Naive B cell (primary cell): ENCODE measurements around the gene OPRL1. TPM values are rescaled to one million over a fixed set of nuclear protein-coding genes. Genes with fewer than 3 reads are reported as not detected.
"Not testable (repeated sequence)": the region's sequence is repeated elsewhere in the genome, so short reads cannot be mapped to it uniquely, and the experiment has no call there.

Experiments
- ATAC-seq, 2 donors: fragments of 150-1000 bp; cut with Tn5 transposase; 2 replicates each; pipeline ENCODE4 v1.10.0; 2021; ENCODE audit warnings: low read depth in 2 of 2, mild to moderate bottlenecking in 2 of 2, moderate library complexity in 2 of 2
- DNase-seq: peaks from one replicate; pipeline ENCODE4 v3.0.0; 2022
- H3K27ac Mint-ChIP-seq, 6 donors: one replicate each; pipeline ENCODE4 v1.8.0; 2020 to 2022; ENCODE audit warnings: mild to moderate bottlenecking in 6 of 6, mixed read lengths in 6 of 6, moderate library complexity in 5 of 6, inconsistent platforms in 2 of 6
- H3K27me3 Mint-ChIP-seq, 3 donors: one replicate each; pipeline ENCODE4 v1.8.0; 2021 to 2022; ENCODE audit warnings: mixed read lengths in 3 of 3, mild to moderate bottlenecking in 1 of 3
- H3K36me3 Mint-ChIP-seq, 2 donors: one replicate each; pipeline ENCODE4 v1.8.0; 2020 to 2022; ENCODE audit warnings: mixed read lengths in 2 of 2, inconsistent platforms in 1 of 2, mild to moderate bottlenecking in 1 of 2
- H3K4me1 Mint-ChIP-seq, 3 donors: one replicate each; pipeline ENCODE4 v1.8.0; 2020 to 2022; ENCODE audit warnings: mixed read lengths in 3 of 3, inconsistent platforms in 1 of 3, mild to moderate bottlenecking in 1 of 3, moderate library complexity in 1 of 3
- H3K4me3 Mint-ChIP-seq, 8 donors: one replicate each; pipeline ENCODE4 v1.8.0; 2020 to 2022; ENCODE audit warnings: mild to moderate bottlenecking in 8 of 8, mixed read lengths in 8 of 8, moderate library complexity in 8 of 8, inconsistent platforms in 2 of 8
- H3K9me3 Mint-ChIP-seq, 7 donors: one replicate each; pipeline ENCODE4 v1.8.0; 2020 to 2022; ENCODE audit warnings: mixed read lengths in 7 of 7, mild to moderate bottlenecking in 5 of 7, inconsistent platforms in 2 of 7, moderate library complexity in 1 of 7
- polyA plus RNA-seq, 6 donors: library from polyadenylated mRNA; unstranded; fragments of 300-500 nt; fragmentation: Illumina TruSeq; gene quantifications; one replicate each; pipeline ENCODE4 v1.2.3, GENCODE V29; 2021; ENCODE audit warnings: low read depth in 6 of 6

The OPRL1 gene
- polyA plus RNA-seq, 6 donors from 2014 or later, result 0.91 to 3.4 (median 2.3) TPM

DNA sequence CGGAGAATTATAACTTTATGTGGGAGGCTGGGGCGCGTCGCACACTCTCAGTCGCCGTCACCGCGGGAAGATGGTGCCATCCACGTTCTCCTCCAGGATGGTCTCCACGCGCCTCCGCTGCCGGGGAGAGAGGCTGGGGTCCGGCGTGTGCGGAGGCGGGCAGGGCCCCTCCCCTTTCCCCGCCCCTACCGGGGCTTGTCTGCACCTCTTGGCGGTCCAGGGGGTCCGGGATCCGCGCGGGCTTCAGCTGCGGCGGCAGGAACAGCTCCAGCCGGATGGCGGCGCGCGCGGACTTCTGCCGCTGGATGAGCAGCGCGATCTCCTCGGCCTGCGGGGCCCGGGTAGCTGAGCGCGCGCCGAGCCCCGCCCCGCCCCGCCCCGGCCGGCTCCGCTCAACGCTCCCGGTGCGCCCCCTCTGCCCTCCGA is 3.5 kb downstream of the OPRL1 start:
- Mint-ChIP-seq H3K9me3 (peaks cover 0 to 7% (median 0%) of the 10 kb centered on the region in 7 donors), H3K4me1 (peaks cover 36 to 47% (median 44%) of the 10 kb centered on the region in 3 donors), H3K4me3 (peak overlapping the region; percentile 76 to 90 (median 82)), H3K27me3 (peaks cover under 1 to 13% (median 6%) of the 10 kb centered on the region in 3 donors), H3K36me3 (no peaks in the 10 kb centered on the region), H3K27ac (peak overlapping the region in 2 of 6 donors; percentile 89 to 93)
- peak; percentile 18 to 21 for ATAC-seq
- DNase-seq, result peak; percentile 66

DNA sequence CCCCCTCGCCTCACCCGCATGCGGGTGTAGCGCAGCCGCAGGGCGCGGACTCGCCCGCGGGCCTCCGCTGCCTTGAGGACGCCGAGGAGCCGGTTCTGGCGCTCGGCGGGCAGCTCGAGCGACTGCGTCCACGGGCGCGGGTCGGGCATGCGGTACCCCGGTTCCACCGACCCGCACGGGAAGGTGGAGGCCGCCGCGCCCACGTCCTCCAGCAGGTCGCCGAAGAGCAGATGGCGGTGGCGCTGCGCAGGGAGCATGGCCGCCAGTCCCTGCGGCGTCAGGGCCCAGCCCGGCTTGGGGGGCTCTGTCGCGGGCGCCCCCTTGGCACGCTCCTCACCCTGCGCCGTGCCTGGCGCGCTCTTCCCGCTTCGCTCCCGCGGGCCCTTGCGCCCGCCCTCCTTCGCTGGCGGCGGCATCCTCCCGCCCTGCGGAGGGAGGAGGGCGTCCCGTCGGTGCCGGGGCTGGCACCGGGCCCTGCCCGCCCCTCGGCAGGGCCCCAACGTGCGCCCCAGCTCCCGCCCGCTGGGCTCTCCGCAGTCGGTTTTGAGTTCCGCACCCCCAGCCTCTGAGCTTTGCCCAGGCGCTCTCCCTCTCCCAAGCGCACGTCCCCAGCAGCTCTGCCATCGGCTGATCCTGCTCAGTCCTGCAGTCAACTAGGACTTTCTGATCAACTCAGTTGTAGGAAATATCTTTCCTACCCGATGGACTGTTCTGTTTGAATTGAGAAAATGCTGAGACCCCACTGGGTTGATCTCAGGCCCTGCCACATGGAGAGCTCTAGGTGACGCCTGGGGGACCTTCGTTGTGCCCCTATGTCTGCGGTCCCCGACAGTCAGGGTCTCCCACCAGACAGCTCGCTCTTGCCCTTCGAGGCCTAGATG is 4.2 kb downstream of the OPRL1 start, which contains the start of gene LKAAEAR1:
TSS of gene LKAAEAR1 (minus strand) at position 595 of the 881 bp plus-strand sequence. CDS start at position 416, 179 bp downstream.
- ATAC-seq, result no peak
- H3K4me3 Mint-ChIP-seq, result peak within 1 kb of the TSS; percentile 80 to 94 (median 92)
- no peaks in the 10 kb centered on the region for H3K36me3 Mint-ChIP-seq
- peaks cover 0 to 7% (median 0%) of the 10 kb centered on the region in 7 donors for H3K9me3 Mint-ChIP-seq
- H3K4me1 Mint-ChIP-seq, result peaks cover 36 to 47% (median 37%) of the 10 kb centered on the region in 3 donors
- H3K27ac Mint-ChIP-seq, result peak within 1 kb of the TSS in 5 of 6 donors; percentile 59 to 93 (median 72)
- DNase-seq, result no peak
- peaks cover 6 to 13% (median 7%) of the 10 kb centered on the region in 3 donors for H3K27me3 Mint-ChIP-seq

DNA sequence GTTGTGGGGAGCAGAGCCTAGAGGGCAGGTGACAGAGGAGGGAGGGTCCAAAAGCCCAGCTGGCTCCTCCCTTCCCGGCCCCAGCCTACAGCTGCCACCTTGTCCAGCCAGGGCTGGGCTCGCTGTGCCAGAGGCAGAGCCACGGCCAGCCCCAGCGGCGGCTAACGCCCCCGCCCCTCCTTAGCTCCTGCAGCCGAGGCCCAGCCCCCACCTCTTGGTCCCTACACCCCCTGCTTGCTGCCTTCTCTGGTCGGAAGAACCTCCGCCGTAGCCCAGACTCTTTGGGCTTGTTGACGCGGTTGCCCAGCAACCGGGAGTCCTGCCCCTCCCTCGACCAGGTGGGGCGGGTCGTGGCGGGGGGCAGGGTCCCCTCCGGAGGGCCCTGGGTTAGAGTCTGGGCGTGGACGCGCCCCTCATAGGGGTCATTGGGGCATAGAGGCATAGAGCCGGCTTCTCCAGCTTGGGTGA is 4.8 kb downstream of the OPRL1 start:
- Mint-ChIP-seq H3K9me3 (peaks cover 0 to 7% (median 0%) of the 10 kb centered on the region in 7 donors), H3K27me3 (peaks cover 6 to 13% (median 7%) of the 10 kb centered on the region in 3 donors), H3K27ac (peak overlapping the region in 5 of 6 donors; percentile 15 to 89 (median 59)), H3K4me3 (peak overlapping the region in 7 of 8 donors; percentile 80 to 94 (median 92)), H3K4me1 (peaks cover 36 to 47% (median 36%) of the 10 kb centered on the region in 3 donors), H3K36me3 (no peaks in the 10 kb centered on the region)
- DNase-seq (no peak), ATAC-seq (no peak)

GRCh38 chr20:64086801-64087200 is 6.9 kb downstream of the OPRL1 start:
- H3K36me3 Mint-ChIP-seq, result no peaks in the 10 kb centered on the region
- H3K4me3 Mint-ChIP-seq, result no peak overlapping the region
- H3K27ac Mint-ChIP-seq, result peak overlapping the region in 1 of 6 donors; percentile 20
- ATAC-seq (no peak), DNase-seq (no peak)
- peaks cover 19 to 30% (median 29%) of the 10 kb centered on the region in 3 donors for H3K4me1 Mint-ChIP-seq
- H3K27me3 Mint-ChIP-seq, result peaks cover 6 to 13% (median 7%) of the 10 kb centered on the region in 3 donors
- peaks cover 0 to 7% (median 0%) of the 10 kb centered on the region in 7 donors for H3K9me3 Mint-ChIP-seq

DNA sequence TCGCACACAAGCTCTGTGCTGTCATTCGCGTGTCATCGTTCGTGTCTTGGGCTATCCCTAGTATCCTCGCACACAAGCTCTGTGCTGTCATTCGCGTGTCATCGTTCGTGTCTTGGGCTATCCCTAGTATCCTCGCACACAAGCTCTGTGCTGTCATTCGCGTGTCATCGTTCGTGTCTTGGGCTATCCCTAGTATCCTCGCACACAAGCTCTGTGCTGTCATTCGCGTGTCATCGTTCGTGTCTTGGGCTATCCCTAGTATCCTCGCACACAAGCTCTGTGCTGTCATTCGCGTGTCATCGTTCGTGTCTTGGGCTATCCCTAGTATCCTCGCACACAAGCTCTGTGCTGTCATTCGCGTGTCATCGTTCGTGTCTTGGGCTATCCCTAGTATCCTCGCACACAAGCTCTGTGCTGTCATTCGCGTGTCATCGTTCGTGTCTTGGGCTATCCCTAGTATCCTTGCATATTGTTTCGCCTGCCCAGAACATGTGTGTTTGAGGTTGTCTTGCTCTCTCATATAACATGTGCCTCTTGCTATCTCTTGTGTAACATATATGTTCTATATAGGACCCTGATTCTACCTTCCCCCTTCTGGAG is 7.4 kb downstream of the OPRL1 start:
- DNase-seq, H3K27ac Mint-ChIP-seq, H3K36me3 Mint-ChIP-seq, ATAC-seq, H3K9me3 Mint-ChIP-seq, H3K4me3 Mint-ChIP-seq: not testable (repeated sequence)
- Mint-ChIP-seq H3K4me1 (peaks cover 15 to 28% (median 26%) of the 10 kb centered on the region in 3 donors), H3K27me3 (peaks cover 6 to 13% (median 7%) of the 10 kb centered on the region in 3 donors)

DNA sequence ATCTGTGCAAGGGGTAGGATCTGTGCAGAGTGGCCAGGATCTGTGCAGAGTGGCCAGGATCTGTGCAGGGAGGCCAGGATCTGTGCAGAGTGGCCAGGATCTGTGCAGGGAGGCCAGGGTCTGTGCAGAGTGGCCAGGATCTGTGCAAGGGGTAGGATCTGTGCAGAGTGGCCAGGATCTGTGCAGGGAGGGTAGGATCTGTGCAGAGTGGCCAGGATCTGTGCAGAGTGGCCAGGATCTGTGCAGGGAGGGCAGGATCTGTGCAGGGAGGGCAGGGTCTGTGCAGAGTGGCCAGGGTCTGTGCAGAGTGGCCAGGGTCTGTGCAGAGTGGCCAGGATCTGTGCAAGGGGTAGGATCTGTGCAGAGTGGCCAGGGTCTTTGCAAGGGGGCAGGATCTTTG is 8.7 kb downstream of the OPRL1 start:
- peaks cover 7 to 19% (median 18%) of the 10 kb centered on the region in 3 donors for H3K4me1 Mint-ChIP-seq
- not testable (repeated sequence) for H3K36me3 Mint-ChIP-seq, H3K27ac Mint-ChIP-seq, ATAC-seq, H3K9me3 Mint-ChIP-seq, H3K4me3 Mint-ChIP-seq, DNase-seq
- H3K27me3 Mint-ChIP-seq, result peaks cover 6 to 13% (median 7%) of the 10 kb centered on the region in 3 donors

- ATAC-seq (no peak), DNase-seq (no peak)
- no peak overlapping the region for H3K27ac Mint-ChIP-seq
- no peak overlapping the region for H3K4me3 Mint-ChIP-seq
- peaks cover 2 to 12% (median 7%) of the 10 kb centered on the region in 3 donors for H3K4me1 Mint-ChIP-seq
- H3K27me3 Mint-ChIP-seq, result peaks cover 0 to 7% (median 1%) of the 10 kb centered on the region in 3 donors
- H3K36me3 Mint-ChIP-seq, result no peaks in the 10 kb centered on the region
- peaks cover 0 to 7% (median 0%) of the 10 kb centered on the region in 7 donors for H3K9me3 Mint-ChIP-seq
Measured at GRCh38 chr20:64090165-64090564, 10.3 kb downstream of the OPRL1 start.

- H3K9me3 Mint-ChIP-seq, result peaks cover 0 to 7% (median 0%) of the 10 kb centered on the region in 7 donors
- peaks cover 0 to 7% (median 0%) of the 10 kb centered on the region in 3 donors for H3K27me3 Mint-ChIP-seq
- no peak overlapping the region for H3K27ac Mint-ChIP-seq
- H3K4me1 Mint-ChIP-seq, result peaks cover 2 to 12% (median 6%) of the 10 kb centered on the region in 3 donors
- ATAC-seq (no peak), DNase-seq (no peak)
- H3K4me3 Mint-ChIP-seq, result no peak overlapping the region
- no peaks in the 10 kb centered on the region for H3K36me3 Mint-ChIP-seq
Measured at GRCh38 chr20:64091340-64091739, 11.5 kb downstream of the OPRL1 start.

DNA sequence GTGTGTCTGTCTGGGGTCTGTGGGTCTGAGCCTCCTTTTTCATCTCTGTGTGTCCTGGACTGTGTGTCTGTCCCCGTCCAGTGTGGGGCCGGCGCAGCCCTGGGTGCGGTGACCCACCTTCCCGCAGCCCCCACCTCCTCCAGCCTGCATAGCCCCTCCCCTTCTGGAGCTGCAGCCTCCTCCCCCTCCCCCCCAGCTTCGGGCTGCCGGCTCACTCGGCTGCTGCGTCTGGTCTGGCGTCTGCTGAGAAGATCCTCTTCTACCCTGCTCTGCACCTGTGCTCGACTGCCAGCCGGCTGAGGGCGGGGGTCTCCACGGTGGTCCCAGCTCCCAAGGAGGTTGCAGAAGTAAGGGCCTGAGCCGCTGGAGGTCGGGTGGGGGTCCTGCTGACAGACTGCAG is 11.9 kb downstream of the OPRL1 start:
- no peak for ATAC-seq
- no peak for DNase-seq
- Mint-ChIP-seq H3K36me3 (peaks cover 0 to 4% of the 10 kb centered on the region in 2 donors), H3K4me1 (peaks cover 2 to 15% (median 6%) of the 10 kb centered on the region in 3 donors), H3K27ac (no peak overlapping the region), H3K27me3 (peaks cover 0 to 7% (median 0%) of the 10 kb centered on the region in 3 donors), H3K9me3 (peaks cover 0 to 6% (median 3%) of the 10 kb centered on the region in 7 donors), H3K4me3 (peak overlapping the region in 1 of 8 donors; percentile 15)

DNA sequence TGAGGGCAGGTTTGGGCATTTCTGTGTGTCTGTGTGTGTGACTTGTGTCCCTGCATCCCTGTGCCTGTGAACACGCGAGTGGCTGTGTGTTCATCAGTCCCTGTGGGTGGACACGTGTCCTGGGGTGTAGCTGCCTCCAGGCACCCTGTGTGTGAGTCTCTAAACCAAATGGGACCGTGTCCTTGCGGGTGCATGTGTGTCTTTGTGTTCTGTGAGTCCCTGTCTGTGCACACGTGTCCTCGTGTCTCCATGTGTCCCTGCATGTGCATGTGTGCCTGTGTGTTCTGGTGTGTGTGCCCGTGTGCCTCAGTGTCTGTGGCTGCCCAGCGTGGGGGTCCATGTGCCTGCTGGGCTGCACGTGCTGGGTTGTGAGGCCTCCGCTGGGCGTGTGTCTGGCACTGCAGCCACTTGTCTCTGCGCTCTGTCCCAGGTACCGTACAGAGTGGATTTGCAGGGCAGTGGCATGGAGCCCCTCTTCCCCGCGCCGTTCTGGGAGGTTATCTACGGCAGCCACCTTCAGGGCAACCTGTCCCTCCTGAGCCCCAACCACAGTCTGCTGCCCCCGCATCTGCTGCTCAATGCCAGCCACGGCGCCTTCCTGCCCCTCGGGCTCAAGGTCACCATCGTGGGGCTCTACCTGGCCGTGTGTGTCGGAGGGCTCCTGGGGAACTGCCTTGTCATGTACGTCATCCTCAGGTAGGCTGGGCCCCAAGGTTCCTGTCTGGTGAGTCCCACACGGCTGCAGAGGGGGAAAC is 12.6 kb downstream of the OPRL1 start:
- Mint-ChIP-seq H3K4me3 (no peak overlapping the region), H3K27me3 (peaks cover 0 to 7% (median 0%) of the 10 kb centered on the region in 3 donors), H3K36me3 (peaks cover 0 to 8% of the 10 kb centered on the region in 2 donors), H3K9me3 (peaks cover 0 to 6% (median 3%) of the 10 kb centered on the region in 7 donors), H3K4me1 (peaks cover 2 to 18% (median 6%) of the 10 kb centered on the region in 3 donors), H3K27ac (no peak overlapping the region)
- ATAC-seq, result no peak
- DNase-seq, result no peak

DNA sequence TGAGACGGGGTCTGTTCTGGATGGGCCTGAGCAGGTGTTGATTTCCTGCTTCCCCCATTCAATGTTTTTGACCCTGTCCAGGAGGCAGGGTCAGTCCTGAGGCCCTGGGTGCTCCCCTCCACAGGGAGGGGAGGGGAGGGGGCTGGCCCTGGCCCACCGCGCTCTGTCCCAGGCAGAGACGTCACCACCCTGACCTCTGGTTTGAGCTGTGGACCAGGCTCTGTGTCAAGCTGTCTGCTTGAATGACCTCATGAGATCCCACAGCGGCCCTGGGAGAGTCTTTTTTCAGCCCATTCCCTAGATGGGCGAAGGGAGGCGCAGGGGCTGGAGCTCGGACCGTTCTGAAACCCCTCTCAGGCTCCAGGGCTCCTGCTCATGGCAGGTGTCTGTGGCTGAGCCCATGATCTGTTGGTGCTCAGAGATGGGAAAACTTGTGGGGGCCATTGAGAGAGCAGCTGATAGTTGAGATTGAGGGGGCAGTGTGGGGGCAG is 13.2 kb downstream of the OPRL1 start:
- Mint-ChIP-seq H3K27me3 (peaks cover 0 to 7% (median 0%) of the 10 kb centered on the region in 3 donors), H3K9me3 (peaks cover 0 to 6% (median 0%) of the 10 kb centered on the region in 7 donors), H3K27ac (peak overlapping the region in 2 of 6 donors; percentile 85 to 86), H3K4me3 (no peak overlapping the region), H3K4me1 (peaks cover 2 to 18% (median 6%) of the 10 kb centered on the region in 3 donors), H3K36me3 (peaks cover 0 to 8% of the 10 kb centered on the region in 2 donors)
- ATAC-seq (no peak), DNase-seq (no peak)

- Mint-ChIP-seq H3K4me3 (no peak overlapping the region), H3K9me3 (peaks cover 0 to 6% (median 0%) of the 10 kb centered on the region in 7 donors), H3K36me3 (peaks cover 0 to 8% of the 10 kb centered on the region in 2 donors), H3K27me3 (no peaks in the 10 kb centered on the region), H3K27ac (no peak overlapping the region), H3K4me1 (peaks cover 6 to 15% (median 10%) of the 10 kb centered on the region in 3 donors)
- no peak for ATAC-seq
- no peak for DNase-seq
Measured at GRCh38 chr20:64095455-64095854, 15.6 kb downstream of the OPRL1 start.
